Eye (tissue), 1 donor: ENCODE measurements around the gene LEKR1.

Experiments used
- DNase-seq: peaks from one replicate; pipeline ENCODE4 v3.0.0-alpha.2; 2015

Gene LEKR1

DNA sequence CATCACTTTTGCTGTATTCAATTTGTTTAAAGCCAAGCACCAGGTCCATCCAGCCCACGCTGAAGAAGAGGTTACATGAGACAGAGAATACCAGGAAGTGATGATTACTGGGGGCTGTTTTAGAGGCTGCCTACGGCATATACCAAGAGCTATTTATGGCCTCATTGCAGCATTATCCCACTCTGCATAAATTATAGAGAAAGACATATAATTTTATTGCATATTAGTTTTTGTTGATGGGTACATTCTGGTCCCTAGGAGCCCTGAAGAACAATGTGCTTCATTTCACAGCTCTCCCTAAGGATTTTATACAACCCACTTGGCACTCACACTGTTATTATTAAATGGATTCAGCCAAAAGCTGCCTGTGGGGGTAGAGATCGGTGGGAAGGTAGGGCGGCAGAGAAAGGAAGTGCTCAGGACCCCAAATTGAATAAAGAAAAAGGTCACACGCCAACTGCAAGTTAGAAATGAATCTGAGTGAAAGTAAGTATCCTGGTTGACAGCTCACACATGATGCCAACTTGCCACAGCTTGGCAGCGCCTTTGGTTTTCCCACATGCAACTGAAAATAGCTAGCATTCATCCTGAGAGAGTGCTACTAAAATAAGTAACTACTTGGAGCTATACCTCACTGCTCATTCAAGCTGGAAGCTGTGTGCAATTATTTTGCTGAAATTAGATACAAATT, 260.1 kb downstream of the LEKR1 start:
- DNase-seq: no peak

- DNase-seq: no peak
Measured at GRCh38 chr3:157086775-157087174, 260.6 kb downstream of the LEKR1 start.

- no peak for DNase-seq
Measured at GRCh38 chr3:157087373-157087772, 261.2 kb downstream of the LEKR1 start.

DNA sequence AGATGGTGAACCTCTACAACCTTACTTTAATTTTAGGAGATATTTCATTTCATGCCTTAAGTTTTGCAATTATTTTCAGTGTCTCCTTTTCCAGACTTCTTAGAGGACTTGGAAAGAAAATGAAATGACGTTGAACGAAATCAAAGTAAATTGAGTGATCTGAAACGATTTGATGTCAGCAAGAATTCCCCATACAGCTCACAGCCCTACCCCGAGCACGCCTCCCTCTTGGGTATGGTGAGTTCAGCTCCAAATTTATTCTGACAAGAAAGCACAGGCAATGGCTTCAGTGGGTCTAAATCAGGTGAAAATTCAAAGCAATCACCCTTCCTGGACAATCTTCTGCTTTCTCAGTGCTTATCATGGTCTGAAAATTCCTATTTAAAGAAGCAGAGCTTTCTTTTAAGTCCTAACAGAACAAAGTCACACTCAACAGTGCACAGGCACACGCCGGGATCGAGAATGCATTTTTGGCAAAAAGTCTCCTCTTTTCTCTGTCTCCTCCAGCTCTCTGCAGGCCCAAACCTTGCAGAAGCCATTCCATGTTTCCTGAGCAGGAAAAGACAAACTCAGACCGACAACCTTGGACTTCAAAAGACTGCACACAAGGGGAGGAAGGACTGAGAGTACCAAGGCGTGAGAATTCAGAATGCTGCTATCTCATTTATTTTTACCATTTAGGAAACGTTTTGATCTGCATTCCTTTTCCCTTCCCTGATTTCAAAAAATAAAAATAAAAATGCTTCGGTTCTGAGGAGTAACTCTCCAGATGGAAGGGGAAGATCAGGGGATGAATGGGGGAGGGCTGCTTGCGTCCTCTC, 261.8 kb downstream of the LEKR1 start:
- no peak for DNase-seq

- DNase-seq: peak; percentile 98
Measured at GRCh38 chr3:157088601-157089454, 262.7 kb downstream of the LEKR1 start.

DNA sequence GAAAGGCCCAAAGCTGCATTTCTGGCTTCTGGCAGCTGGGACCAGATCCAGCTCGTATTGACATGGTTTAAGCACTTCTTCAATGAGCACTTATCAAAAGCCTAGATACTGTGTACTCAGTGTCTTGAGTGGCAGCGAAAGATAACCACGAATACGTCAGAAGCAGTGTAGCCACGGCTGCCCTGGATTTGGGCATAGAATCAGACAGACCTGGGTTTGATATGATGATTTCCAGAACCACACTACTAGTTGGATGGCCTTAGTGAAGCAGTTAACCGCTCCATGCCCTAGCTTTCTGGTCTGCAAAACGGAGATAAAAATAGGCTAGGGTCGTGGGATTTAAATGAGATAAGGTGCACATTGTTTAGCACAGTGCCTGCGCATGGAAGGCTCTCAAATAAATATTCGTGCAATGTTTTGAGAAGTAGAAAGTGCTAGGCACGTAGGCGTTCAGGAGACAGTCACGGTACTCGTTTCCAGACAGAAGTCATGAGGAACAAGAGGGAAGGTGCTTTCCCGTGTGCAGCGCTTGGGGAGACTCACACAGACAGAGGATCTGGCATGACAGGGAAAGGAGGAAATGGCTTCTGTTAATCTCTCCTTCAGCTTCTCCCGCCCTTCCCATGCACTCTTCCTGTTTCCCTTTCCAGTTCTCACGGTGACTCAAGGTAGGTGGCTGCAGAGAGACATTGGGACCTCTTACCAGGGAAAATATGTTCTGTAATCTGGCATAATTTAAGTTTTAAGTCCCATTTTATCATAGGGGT, 263.5 kb downstream of the LEKR1 start:
- DNase-seq: no peak

DNA sequence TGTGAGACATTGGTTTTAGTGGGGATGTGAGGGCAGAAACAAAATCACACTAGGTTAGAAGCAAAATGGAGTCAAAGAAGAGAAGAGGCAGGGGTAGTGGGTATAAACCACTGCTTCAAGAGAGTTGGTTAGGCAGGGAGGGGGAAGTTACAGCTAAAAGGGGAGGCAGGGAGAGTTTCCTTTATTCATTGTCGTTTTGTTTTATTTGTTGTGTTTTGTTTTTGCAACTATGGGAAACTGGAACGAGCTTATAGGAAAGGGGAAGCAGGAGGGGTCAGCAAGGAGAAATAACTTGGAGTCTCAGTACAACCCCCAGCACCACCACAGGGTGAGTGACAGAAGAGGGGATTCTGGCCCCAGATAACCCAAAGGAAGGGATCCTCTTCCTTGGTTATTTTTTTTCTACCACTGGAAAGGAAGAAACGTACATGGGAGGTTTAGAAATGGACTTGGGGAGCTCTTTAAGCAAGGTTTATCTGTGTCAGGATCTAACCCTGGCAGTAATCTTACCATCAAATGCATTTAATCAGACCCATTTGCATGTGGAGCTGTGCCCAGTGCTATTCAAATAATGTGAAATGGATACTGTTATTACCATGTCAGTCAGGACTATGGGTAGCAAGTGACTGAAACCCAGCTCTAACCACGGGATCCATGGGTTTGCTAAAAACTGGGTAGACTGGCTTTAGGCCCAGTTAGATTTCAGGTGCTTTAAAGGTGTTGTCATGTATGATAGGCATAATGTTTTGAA, 265.1 kb downstream of the LEKR1 start:
- no peak for DNase-seq

- no peak for DNase-seq
Measured at GRCh38 chr3:157092230-157092629, 266.1 kb downstream of the LEKR1 start.

DNA sequence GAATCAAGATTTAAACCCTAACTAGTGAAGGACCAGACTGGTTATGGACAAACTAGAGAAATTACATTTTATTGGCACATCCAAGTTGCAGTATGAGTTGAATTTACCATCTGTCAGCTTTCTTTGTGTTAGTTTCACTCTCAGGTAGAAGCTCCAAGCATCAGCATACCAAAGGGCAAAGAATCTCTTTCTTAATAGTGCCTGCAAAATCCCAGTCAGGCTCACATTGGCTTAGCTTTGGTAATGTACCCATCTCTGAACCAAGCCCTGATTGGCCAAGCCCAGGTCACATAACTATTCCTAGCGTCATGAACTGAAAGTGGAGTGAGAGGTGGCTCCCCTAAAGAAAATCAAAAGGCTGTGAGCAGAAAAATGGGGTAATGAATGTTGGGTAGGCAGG, 266.9 kb downstream of the LEKR1 start:
- no peak for DNase-seq

- no peak for DNase-seq
Measured at GRCh38 chr3:157094301-157094700, 268.1 kb downstream of the LEKR1 start.

DNA sequence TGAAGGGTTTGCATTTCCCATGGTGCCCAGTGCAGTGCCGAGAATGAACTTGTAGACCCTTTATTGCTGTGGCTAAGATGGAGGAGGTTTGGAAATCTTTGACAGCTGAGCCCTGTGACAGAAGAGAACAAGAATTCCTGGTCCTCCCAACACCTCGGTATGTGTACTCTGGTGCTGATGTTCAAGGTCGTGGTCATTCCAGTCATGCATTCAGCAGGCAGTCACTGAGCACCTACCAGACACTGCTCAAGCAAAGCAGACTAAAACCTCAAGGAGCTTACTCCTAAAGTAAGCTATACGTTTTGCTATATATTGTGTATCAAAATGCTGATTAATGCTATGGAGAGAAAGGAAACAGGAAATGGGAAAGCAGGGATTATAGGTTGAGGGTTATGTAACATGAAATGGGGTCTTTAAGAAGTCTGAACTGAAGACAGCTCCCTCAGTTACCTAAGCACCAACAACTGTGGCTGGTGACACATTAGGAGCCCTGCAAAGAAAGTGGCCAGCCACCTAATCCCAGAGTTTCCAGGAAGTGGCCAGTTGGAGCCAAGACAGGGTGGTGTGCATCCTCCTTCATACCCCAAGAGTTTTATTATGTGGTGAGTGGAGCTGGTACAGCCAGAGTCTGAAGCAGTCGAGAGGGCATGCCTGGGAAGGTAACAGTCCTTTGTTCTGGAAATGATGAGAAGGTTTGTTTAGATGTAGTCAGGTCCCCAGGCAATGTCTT, 268.8 kb downstream of the LEKR1 start:
- no peak for DNase-seq
